GM20000 (cell line): Measurements from ENCODE around the gene MPHOSPH9.

Experiments used
- DNase-seq: peaks from one replicate; pipeline ENCODE4 v3.0.0; 2012; ENCODE audit warnings: low spot score
- TF ChIP-seq, protein P1 (sequence below): IDR thresholded peaks from 2 replicates; pipeline ENCODE4 v1.5.1; 2012; ENCODE audit warnings: mild to moderate bottlenecking, control low read depth; ENCODE audit errors: extremely low read depth, missing control alignments

The MPHOSPH9 gene

DNA sequence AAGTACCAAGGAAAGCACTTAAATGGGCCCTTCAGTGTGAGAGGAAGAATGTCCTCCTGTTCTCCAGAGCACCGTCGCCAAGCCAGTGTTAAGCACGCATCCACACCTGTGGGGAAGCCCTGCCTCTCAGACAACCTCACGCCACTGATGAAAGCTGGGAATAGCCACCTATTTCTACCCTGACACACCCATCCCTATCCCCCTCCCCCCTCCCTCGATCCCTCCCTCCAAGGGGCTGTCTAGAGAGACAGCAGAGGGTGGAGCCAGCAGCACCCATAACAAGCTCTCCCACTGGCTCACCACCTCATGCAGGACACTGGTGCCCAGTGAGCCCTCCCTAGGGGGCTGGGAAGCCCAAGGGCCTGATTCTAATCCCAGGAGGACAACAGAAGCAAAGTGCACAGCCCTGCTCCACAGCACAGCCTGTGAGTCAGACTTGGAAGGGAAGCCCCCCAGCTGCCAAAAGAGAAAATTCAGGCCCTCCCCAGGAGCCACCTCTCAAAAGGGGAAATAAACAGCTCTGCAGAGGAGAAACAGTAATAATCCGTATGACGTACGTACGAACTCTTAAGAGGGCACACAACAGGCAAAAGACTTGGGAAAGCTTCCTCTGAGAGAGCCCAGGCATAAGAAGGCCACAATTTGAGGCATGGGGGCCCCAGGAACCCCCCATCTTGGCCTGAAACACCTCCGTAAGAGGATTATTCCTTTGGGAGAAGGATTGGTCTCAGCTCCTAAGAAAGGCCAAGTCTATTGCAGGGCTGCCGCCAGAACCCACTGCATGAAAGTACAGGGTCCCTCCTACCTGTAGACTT is 89.8 kb downstream of the MPHOSPH9 start:
- TF ChIP-seq, protein P1, sequence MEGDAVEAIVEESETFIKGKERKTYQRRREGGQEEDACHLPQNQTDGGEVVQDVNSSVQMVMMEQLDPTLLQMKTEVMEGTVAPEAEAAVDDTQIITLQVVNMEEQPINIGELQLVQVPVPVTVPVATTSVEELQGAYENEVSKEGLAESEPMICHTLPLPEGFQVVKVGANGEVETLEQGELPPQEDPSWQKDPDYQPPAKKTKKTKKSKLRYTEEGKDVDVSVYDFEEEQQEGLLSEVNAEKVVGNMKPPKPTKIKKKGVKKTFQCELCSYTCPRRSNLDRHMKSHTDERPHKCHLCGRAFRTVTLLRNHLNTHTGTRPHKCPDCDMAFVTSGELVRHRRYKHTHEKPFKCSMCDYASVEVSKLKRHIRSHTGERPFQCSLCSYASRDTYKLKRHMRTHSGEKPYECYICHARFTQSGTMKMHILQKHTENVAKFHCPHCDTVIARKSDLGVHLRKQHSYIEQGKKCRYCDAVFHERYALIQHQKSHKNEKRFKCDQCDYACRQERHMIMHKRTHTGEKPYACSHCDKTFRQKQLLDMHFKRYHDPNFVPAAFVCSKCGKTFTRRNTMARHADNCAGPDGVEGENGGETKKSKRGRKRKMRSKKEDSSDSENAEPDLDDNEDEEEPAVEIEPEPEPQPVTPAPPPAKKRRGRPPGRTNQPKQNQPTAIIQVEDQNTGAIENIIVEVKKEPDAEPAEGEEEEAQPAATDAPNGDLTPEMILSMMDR: no peak
- DNase-seq: no peak

DNA sequence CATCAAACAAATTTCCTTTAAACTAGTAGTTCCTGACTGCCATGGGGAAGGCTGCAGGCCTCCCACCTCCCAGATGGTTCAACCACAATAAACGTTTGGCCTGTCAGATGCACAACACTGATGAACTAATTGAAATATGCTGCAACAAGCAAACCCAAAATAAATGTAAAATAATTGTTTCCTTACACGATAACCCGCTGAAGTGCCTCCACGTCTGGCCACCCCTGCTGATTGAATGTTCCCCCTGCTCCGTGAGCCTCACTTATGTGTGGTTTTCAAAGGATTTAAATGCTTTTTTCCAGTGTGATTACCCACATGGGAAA is 90.5 kb downstream of the MPHOSPH9 start:
- TF ChIP-seq, protein P1: no peak
- DNase-seq: no peak

DNA sequence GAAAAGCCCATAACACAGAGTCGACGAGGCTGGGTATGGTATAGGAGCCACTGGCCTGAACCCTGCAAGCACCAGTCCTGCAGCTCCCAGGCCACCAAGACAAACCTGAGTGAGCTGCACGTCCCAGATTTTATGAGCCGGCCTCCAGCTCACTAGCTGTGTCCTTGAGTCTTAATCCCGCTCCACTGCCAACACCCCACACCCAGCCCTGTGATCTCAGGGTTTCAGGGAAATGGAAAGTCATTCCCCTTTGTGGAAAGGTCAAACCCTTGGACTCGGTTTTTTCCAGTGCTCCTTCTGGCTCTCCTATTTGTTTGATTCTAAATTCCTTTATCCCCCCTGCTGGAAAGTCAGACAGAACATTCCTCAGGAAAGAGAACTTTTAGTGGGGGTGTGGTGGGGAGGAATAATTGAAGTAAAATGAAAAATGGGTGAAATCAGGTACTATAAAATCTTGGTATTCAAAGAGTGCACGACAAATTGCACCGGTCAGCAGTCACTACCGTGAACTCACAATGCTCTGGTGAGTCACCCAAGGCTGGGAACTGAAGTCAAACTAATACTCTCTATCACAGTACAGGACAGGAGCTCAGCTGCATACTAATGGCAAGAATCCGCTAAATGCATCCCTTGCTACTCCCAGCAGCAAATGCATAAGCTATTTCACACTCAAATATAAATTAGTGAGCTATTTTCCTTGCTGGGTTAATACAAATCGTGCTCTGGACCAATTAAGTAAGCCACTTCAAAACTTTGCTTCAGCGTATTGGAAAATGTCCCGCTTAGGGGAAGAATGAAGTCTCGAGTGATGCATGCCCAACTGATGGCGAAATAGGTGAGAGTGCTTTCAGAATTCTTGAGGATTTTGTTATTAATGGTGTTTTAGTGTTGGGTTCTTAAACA is 91.1 kb downstream of the MPHOSPH9 start:
- DNase-seq: no peak

DNA sequence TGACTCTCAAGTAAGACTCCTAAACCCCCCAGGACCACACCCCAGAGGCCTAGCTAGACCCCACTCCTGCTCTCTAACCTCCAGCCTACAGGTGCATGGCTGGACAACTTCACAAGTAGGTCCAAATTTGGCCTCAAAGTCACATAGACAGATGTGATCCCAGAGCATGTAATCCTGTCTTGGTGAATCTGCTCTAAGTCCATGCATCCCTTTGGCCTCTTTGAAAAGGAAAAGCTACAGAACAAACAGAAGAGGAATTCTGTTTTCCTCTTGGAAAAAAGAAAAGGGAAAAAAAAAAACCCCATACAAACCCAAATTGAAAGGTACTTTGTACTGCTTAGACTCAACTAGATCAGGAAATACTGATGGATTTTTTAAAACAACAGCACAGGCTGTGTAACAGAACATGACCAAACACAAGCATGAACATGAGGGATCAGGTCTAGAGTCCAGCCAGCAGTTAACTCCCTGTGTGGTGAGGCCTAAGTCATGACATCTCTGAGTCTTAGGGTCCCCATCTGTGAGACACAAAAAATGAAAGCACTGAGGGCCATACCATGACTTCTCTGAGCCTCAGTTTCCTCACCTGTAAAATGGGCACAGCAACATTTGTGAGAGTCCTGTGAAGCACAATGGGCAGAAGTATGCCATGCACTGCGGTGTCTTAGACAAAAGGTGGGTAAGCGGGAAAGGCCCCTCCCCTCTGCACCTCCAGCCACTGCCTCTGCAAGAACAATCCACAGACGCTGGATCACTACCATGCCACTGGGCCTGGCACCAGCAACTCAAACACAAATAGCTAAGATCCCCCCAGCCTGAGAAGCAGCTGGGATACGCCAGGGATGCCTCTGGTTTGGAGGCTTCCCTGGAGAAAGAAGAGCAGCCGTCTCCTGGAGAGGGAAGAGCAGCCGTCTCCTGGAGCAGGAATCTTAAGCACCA is 92.0 kb downstream of the MPHOSPH9 start:
- TF ChIP-seq, protein P1: no peak
- no peak for DNase-seq

More for the DNA sequence above, 91.1 kb downstream of the MPHOSPH9 start:
- TF ChIP-seq, protein P1: no peak

DNA sequence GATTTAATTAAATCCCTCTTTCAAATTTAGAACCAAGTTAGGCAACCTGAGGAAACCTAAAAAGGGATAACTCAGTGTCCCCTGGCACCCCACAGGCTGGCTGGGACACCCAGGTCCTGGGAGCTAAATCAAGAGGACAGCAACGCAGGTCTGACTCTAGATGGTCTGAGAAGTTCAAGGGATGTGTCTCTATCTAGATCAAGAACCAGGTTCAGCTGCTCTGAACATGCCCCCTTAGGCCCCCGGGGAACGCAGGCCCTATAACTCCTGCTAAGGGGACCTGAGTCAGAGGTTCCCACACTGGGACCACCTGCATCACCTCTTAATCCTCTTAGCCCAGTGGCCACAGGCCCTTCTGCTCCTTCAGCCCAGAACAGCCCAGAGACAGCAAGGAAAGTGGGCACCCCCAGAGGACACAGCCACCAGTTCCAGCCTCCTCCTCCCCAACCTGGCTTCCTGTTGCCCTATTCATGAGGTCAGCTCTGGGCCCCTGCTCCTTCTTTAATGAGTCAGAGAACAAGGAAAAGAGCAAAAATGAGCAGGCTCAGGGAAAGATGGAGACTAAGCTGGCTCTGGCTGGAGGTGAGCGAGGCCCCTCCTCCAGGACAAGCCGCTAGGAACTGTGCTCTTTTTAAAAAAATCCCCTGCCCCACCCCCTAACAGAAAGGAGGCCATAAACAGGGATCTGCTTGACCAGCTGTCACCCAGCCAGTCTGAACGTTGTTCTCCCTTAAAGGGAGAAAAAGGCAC is 92.8 kb downstream of the MPHOSPH9 start:
- TF ChIP-seq, protein P1: no peak
- DNase-seq: no peak

DNA sequence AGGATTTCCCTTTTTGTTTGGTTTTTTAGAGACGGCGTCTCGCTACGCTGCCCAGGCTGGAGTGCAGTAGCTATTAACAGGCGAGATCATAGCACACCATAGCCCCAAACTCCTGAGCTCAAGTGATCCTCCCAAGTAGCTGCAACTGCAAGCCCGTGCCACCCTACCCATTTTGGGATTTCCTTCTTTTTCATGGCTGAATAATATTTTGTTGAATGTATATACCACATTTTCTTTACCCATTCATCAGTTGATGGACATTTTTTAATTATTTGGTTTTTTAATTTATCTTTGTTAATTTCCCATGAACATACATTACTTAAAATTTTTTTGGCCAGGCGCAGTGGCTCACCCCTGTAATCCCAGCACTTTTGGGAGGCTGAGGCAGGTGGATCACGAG is 97.3 kb downstream of the MPHOSPH9 start:
- TF ChIP-seq, protein P1: no peak
- no peak for DNase-seq
